HG02981 (cell line): ENCODE results near the gene CXCL12.

Experiments
- ATAC-seq: cut with Tn5 transposase; IDR thresholded peaks from one replicate; pipeline ENCODE4 v1.9.1; 2021; ENCODE audit warnings: mild to moderate bottlenecking, moderate library complexity; ENCODE audit not compliant: unreplicated experiment

CXCL12 gene

DNA sequence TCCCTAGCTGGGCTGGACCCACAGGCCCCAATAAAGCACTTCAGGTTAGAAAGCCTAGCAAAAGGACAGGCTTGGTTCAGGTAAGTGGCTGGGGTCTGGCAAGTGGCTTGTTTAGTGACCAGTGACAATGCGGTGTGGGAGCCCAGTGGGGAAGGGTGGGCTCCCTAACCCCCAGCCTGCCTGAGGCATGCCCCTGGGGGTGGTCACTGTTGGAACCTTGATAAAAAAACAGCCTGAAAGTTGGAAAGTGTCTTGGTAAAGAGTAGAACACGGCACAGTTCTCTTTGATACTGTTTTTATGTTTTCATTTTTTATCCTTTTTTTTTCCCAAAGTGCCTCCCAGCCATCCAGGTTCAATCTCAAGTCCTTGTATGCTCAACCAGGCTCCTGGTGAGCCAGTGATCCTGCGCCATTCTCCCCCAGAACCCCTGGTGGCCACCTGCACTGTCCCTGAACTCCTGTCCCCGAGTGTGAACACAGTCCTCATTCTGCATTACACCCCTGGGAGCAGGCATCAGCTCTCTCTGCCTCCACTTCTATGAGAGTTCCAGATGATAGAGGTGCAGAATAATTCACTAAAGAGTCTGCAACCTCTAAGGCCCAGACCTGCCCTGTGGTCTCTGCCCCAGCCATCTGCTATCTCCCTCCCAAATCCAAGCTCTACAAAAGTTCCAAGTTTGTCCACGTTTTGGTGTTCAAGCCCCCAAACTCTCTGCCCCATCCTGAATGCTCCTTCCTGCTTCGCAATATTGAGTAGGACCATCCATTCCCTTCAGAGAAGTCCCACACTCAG is 15.0 kb upstream of the CXCL12 start:
- ATAC-seq: no peak

DNA sequence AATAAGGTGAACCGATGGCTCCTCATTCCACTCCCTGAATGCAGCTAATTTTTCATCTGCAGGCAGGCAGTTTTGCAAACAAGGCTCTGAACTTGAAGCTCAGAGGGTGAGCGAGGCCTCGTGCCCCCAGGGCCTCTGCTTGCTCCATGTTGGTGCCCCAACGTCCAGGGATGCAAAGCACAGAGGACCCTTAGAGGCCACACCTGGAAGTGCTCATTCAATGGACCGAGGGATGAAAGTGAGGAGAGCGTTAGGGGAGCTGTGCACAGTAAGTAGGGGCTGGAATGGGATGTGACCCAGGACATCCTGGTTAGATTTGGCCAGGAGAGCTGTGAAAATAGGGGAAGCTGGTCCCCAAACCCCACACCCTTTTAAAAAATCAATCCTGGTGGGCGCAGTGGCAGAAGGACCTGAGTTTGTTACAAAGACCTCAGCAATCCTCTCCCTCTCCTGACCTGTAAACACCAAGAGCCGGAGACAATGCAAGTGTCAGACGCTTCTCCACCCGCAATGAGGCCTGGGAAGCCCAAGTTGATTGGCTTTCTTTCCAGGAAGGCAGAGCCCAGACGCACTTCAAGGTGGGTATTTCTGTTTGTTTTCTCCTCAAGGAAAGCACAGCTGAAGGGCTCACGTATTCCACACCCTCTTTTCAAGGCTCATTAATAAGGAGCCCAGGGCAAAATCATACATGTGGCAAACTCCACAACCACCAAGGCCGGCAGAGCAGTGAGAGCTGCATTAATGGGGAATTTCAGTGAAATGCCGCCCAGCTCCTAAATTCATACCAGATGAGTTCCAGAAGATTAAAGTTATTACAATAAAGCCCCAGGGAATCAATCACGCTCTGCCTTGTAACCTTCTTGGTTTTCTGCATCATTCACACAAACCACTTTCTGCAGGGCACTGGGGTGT is 14.1 kb upstream of the CXCL12 start:
- no peak for ATAC-seq

DNA sequence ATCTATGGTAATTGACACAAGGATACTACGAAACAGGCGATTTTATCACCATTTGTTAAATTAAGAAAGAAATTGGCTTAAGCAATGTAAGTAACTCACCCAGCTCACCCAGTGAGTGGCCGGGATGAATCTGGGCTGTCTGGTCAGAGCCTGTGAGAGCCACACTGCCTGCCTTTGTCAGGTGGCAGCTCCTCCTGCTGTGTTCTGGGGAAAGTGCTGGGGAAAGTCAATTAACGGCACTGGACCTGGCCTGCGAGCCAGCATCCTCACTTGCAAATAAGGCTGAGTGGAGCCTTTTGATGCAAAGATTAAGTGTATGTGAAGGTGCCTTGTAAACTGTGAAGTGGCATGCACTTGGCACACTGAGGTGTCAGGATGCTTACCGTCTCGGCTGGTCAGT is 13.4 kb upstream of the CXCL12 start:
- no peak for ATAC-seq

DNA sequence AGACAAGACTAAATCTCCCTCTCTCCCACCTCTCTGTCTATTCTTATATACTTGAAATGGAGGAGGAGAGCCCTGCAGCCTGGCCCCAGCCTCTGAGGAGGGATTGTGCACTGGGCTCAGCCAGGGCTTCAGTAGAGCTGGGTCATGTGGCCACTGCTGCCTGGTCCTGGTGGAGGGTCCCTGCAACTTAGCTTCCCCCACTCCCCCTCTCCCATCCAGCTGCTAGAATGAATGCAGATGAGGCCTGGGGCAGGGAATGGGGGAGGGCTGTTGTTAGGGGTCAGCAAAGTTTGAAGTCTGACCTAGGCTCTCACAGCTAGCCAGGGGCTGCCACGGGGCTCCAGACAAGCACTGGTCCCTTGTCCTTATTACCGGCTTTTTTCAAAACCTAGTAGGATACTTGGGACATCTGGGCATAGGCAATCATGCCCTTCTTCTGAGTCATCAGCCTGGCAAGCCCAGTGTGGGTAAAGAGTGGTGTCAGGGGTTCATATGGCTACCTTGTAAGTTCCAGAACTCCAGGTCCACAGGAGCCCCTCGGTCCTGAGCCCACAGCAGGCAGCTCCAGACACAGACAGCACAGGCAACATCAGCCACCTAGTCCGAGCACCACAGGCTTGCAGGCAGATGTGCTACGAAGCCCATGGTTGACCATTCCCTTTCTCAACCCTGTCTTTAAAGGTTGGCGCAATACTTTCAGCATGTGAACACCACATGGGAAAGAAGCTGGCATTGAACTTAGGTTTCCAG is 12.8 kb upstream of the CXCL12 start:
- ATAC-seq: no peak

DNA sequence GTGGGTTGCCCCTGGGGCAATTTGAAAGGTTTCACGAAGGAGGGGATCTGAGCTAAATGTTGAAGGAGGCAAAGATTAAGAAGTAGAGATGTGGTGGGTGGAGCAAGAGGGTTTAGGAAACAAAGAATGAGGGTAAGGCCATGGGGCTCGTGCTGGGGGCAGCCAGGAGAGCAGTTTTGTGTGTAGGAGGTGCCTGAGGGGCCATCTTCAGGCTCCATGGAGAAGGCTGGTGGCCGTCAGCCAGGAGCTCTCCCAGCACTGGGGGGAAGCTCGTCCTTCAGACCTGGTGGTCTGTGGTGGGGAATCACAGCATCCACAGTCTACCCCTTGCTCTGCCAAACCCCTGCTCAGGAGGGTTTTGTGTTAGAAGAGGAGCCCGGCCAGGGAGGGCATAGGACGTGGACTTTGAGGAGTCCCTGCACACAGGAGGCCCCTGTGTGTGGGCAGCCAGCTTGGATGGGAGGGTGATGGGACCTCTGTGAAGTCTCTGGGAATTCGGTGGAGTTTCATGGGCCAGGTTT is 11.8 kb upstream of the CXCL12 start:
- no peak for ATAC-seq

DNA sequence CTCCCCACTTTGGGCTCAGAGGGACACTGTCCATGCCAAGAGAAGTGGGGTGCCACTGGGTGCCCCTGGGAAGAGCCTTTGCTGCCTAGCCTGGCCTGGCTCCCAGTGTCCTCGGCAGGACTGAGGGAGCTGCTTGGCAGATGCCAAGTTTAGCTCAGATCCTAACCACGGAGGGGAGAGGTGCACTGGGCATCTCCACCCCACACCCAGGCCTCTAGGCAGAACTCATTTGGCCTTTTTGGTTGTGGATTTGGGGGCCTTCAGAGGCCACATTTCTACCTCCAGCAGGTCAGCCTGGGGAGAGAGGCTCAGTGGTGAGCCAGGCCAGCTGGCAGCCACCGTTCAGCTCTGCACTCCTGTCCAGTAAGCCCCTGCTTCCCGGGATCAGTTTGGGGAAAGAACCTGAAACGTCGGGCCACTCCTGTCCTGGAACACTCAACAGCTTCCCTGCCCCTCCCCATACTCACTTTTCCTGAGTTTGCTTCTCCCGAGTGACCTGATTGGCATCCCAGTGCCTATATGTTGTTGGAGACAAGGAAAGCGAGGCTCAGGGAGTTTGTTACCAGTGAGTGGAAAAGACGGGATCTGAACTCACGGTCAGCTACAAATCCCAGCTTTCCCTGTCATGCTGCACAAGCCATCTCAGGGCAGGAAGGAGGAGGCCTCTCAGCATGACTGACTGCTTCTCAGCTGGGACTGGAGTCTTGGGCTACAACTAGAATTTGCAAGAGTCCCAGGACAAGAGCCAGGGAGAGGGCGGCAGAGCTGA is 11.2 kb upstream of the CXCL12 start:
- ATAC-seq: no peak

DNA sequence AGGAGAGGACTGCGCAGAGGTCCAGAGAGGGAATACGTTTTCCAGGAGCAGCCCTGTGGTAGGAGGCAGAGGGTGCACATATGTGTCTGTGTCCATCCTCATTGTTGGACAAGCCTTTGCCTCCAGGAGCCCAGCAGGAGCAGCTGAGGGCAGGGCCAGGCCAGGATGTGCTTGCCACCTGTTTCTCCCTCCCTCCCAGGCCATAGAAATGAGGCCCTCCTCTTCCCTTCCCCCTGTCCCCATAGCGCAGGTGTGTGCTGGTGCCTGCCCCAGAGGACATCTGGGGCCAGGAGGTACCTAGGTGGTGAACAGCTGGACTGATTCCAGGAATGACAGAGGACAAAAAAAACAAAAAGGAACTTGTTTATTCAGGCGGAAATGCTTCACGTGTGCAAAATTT is 10.5 kb upstream of the CXCL12 start:
- no peak for ATAC-seq

DNA sequence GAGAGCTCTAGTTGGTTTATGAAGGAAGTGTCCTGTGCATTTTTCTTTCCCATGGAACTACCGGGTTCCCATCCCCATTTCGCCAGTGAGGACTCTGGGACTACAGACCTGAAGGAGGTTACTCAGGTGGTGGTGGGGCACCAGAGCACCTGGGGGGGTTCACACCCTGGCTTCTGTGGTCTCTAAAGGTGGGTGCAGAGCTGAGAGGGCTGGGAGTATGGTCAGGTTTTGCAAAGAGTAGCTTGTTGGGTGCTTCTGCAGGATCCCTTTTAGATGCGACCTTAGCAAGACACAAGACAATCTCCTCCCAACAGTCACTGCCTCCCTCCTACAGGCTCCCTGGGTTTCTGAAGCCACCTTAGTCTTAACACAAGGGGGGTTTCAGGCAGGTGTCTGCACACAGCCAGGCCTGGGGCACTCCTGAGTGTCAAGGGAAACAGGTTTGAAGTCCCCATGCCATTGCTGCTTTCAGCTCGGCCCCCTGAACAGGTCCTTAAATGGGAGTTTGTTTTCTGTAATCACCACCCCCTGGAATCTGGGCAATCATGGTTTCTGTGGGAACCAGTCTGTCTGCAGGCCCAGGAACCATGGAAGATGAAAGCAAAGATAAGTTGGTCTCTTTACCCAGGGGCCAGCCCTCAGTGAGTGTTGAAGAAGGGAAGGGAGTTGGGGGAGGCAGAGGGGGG is 9.9 kb upstream of the CXCL12 start:
- ATAC-seq: no peak

DNA sequence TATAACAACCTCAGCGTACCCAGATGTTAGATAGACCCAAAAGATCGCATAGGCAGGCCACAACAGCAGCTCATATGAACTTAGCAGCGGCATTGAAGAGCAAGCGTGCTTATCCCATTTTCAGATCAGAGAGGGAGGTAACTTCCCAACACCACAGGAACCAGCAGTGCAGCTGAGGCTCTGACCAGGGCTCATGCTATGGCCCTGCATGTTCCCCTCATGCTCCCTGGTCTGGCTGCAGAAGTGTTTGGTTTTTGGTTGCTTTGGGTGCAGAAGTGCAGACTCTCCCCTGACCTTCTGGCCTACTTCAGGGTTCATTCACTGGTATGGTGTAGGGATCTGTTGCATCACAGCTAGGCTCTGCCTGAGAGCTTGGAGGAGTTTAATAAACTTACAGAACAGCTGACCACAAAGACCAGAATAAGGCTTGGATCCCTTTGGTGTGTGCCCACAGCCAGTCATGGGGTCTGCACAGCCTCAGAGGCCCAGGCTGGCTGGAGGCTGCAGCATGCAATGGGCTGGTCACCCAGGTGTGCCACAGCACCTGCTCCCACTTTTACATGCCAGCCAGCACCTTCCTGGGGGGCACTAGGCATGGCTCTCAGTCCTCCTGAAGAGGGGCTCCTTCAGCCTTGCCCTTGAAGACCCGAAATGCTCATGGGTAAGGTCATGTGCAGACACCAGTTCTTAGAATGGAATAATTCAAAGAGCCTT is 9.1 kb upstream of the CXCL12 start:
- no peak for ATAC-seq

DNA sequence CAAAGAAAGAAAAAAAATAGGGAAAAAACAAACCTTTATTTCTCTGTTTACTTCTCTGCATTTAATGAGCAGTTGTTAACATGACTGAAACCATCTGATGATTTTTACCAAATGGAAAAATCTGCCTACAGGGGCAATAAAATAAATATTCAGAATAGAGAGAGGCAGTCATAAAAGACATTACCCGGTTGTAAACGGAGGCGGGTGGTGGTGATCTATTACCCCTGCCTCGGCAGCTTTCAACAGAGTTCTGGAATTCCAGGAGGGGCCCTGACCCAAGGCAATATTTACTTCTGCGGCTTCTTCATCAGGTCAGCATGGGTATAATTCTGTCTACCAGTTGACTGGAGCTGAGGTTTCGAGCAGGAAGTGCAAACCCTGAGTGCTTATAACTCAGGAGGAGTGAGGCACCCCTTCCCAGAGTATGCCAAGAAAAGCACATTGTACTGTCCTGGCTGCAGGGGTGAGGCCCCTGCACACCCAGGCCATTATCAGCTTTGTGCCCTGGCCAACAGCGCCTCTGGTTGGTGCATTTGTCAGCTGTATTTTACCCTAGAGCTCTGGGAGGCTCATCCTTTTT is 8.2 kb upstream of the CXCL12 start:
- no peak for ATAC-seq

DNA sequence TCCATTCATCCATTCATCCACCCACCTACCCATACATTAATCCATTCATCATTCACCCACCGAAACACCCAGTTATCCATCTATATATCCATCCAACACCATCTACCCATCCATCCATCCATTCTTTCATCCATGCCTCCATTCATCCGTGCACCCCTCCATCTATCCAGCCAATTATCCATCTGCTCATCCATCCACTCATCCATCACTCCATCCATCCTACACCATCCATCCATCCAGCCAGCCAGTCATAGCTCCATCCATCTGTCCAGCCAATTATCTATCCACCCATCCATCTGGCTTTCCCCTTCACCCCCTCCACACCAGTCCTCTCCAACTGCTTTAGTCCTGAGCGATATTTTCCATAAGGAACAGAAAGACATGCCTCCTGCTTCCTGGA is 7.5 kb upstream of the CXCL12 start:
- no peak for ATAC-seq

DNA sequence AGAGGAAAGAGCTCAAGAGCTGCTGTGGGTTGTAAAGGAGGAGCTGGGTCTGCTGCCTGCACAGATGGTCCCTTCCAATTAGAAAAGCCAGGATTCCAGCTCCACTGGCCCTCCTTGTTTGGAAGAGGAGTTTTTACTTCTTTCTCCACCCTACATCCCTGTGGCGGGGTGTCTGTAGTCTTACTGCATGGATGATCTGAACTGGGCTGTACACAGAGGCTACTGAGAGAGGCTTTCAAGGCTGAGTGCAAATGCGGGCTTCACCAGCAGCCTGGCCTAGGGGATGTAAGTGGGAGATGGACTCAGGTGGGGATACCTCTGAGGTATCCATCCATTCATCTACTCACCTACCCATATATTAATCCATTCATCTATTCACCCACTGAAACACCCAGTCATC is 7.1 kb upstream of the CXCL12 start:
- no peak for ATAC-seq

DNA sequence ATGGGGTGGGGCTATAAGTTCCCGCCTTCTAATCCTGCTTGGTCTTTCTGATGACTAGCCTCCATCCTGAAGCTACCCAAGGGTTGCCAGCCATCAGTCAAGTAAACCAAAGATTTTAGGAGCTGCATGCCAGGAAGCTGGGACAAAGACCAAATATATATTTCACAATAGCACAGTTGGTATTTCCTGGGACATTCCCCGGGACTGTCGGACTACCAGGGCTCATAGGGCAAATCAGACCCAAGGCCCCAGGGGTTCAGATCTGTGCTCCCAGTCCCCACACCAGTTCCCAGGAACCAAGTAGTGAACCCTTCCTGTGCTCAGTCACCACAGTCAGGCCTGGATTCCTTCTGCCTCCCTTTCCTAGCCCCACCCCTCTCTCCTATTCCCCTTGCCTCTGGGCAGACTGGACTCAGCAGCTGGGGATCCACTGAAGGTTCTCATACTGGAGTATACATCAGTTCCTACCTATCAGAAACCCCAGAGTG is 5.7 kb upstream of the CXCL12 start:
- no peak for ATAC-seq

DNA sequence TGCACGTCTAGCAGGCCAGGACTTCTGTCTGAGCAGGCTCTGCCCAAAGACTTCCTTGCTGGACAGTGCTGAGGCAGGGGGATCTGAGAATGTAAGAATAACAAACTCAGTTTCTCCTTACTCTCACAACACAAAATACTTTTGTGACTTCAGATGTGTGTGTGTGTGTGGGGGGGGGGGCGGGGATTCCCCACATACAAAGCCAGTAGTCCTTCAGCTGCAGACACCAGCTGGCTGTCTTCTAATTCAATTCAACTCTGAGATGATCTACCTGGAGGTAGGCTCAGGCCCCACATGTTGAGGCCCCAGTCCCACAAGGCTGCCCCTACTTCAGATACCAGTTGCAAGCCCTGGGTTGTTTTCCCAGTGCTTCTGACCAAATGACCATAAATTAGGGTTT is 4.7 kb upstream of the CXCL12 start:
- ATAC-seq: no peak

DNA sequence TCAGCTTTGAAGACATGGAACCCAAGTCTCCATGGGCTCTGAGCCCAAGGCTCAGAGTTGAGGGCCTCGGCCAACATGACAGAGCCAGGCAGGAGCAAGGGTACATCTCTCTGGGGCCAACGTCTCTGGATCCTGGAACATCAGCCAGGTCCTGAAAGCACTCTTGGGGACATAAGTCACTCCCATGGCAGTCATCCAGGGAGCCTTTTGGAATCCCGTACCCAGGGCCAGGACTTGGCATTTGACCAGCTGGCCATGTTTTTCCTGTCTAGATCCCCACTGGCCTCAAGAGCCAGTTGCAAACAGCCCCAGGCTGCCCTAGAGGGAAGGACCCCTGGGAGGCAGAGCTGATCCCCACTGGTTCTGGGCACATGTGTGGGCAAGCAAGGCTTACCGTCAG is 4.3 kb upstream of the CXCL12 start:
- no peak for ATAC-seq

DNA sequence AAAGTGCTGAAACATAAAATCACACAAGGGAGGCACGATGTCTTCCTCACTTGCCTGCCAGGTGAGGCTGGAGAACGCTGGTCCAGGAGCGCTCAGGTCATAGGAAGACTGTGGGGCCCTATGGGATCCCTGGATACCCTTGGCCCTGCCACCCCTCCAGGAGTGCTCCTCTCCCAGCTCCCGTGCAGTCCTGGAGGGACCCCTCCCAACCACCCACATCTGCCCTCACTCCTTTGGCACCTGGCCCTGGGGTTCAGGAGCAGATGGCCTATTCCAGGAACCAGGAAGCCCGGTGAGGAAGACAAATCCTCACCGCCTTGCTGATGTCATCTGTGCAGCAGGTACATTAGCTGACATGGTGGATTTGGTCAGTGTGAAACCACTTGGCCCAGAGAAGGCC is 3.7 kb upstream of the CXCL12 start:
- ATAC-seq: no peak

DNA sequence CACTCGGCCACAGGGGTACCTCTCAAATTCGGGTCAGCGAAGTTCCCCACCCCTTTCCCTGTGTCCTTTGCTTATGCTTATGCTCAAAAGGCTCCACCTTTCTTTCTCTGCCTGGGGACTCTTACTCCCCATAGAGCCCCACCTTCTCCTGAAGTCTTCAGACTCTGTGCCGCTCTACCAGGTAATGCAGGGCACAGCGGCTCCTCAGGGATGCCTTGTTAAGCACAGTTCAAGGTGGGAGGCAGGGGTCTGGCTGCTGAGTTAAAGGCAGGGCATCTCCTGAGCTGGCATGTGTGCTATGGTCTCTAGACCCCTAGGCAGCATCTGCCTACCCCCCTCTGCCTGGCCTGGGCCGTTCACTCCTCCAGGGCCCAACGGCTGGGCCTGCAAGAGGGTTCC is 3.0 kb upstream of the CXCL12 start:
- ATAC-seq: no peak

DNA sequence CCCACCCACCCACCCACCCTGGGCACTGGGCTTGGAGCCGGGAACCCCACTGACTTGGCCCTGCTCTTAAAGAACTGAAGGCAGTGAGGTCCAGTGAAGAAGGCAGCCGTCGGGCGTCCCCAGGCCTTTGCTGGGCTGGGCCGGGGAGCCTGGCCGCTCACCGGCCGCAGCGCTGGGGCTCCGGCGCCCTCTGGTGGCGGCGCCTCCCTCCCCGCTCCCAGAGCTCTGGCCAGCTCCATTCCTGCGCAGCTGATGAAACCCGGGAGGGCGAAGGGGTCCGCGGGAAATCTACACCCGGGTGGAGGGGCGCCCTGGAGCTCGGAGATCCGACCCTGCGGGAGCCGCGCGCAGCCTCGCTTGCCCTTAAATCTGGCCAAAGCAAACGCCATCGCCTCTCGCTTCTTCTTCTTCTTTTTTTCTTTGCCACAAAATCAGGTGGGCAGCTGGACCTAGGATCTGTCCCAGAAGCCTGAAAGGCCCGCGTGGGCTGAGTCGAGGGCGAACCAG is 1.7 kb upstream of the CXCL12 start:
- peak; percentile 53 for ATAC-seq
